Activated T-cell treated with anti-CD3 and anti-CD28 coated beads, Interleukin-2, amount 50 U/mL, for 4 hours (primary cell): ENCODE results near the gene IL34. TPM values are rescaled to one million over a fixed set of nuclear protein-coding genes. Genes with fewer than 3 reads are reported as not detected.

ENCODE experiments used
- ATAC-seq, 2 donors: fragments of 200-7000 bp; cut with Tn5 transposase; one replicate each; pipeline ENCODE4 v1.10.0; 2021
- DNase-seq: peaks from one replicate; pipeline ENCODE4 v3.0.0-alpha.2; 2020
- H3K27me3 Mint-ChIP-seq: one replicate; pipeline ENCODE4 v1.8.0; 2021; ENCODE audit warnings: low read depth, mixed read lengths
- H3K36me3 Mint-ChIP-seq: one replicate; pipeline ENCODE4 v1.8.0; 2022; ENCODE audit warnings: mixed read lengths; ENCODE audit not compliant: insufficient read depth
- H3K4me1 Mint-ChIP-seq: one replicate; pipeline ENCODE4 v1.8.0; 2021; ENCODE audit warnings: low read depth, mixed read lengths
- H3K4me3 Mint-ChIP-seq: one replicate; pipeline ENCODE4 v1.8.0; 2021; ENCODE audit warnings: mild to moderate bottlenecking, moderate library complexity, mixed read lengths
- H3K9me3 Mint-ChIP-seq: one replicate; pipeline ENCODE4 v1.8.0; 2021; ENCODE audit warnings: mixed read lengths
- total RNA-seq, 3 donors: library from RNA; stranded (reverse); gene quantifications; one replicate each; pipeline ENCODE4 v1.2.1, GENCODE V29; 2021

IL34 gene
- under 1 TPM; 0.13 to 0.24 (median 0.13) TPM for total RNA-seq

- Mint-ChIP-seq H3K4me3 (no peak within 1 kb of the TSS), H3K9me3 (no peaks in the 10 kb centered on the region), H3K27me3 (no peaks in the 10 kb centered on the region), H3K4me1 (no peaks in the 10 kb centered on the region), H3K36me3 (no peaks in the 10 kb centered on the region)
- ATAC-seq (no peak), DNase-seq (no peak)
Observed at GRCh38 chr16:70646260-70647241, at the start of gene IL34. Gene IL34, plus strand, starts transcription at chr16:70646559. Its CDS starts 389 bp downstream, at chr16:70646948.

GRCh38 chr16:70597135-70597835 lies 49.1 kb upstream of the IL34 start:
- Mint-ChIP-seq H3K4me1 (no peaks in the 10 kb centered on the region), H3K36me3 (no peaks in the 10 kb centered on the region), H3K27me3 (no peaks in the 10 kb centered on the region), H3K9me3 (no peaks in the 10 kb centered on the region), H3K4me3 (no peak overlapping the region)
- DNase-seq (no peak), ATAC-seq (no peak)

GRCh38 chr16:70598937-70599503 lies 47.3 kb upstream of the IL34 start:
- Mint-ChIP-seq H3K9me3 (no peaks in the 10 kb centered on the region), H3K27me3 (no peaks in the 10 kb centered on the region), H3K4me1 (no peaks in the 10 kb centered on the region), H3K4me3 (no peak overlapping the region), H3K36me3 (no peaks in the 10 kb centered on the region)
- ATAC-seq (no peak), DNase-seq (no peak)

GRCh38 chr16:70600730-70601129 lies 45.6 kb upstream of the IL34 start:
- no peaks in the 10 kb centered on the region for H3K9me3 Mint-ChIP-seq
- H3K36me3 Mint-ChIP-seq = no peaks in the 10 kb centered on the region
- DNase-seq (no peak), ATAC-seq (no peak)
- H3K27me3 Mint-ChIP-seq = no peaks in the 10 kb centered on the region
- no peak overlapping the region for H3K4me3 Mint-ChIP-seq
- no peaks in the 10 kb centered on the region for H3K4me1 Mint-ChIP-seq

GRCh38 chr16:70601576-70602575 lies 44.5 kb upstream of the IL34 start:
- Mint-ChIP-seq H3K27me3 (no peaks in the 10 kb centered on the region), H3K36me3 (no peaks in the 10 kb centered on the region), H3K4me1 (no peaks in the 10 kb centered on the region), H3K4me3 (no peak overlapping the region), H3K9me3 (no peaks in the 10 kb centered on the region)
- DNase-seq (no peak), ATAC-seq (no peak)

GRCh38 chr16:70602831-70603230 lies 43.5 kb upstream of the IL34 start:
- no peak for ATAC-seq
- Mint-ChIP-seq H3K9me3 (no peaks in the 10 kb centered on the region), H3K4me3 (no peak overlapping the region), H3K4me1 (no peaks in the 10 kb centered on the region), H3K36me3 (no peaks in the 10 kb centered on the region), H3K27me3 (no peaks in the 10 kb centered on the region)
- no peak for DNase-seq

- Mint-ChIP-seq H3K27me3 (peaks cover 9% of the 10 kb centered on the region), H3K9me3 (no peaks in the 10 kb centered on the region), H3K4me3 (no peak overlapping the region), H3K4me1 (no peaks in the 10 kb centered on the region), H3K36me3 (no peaks in the 10 kb centered on the region)
- no peak for ATAC-seq
- DNase-seq = no peak
Observed at GRCh38 chr16:70604407-70605282, 41.7 kb upstream of the IL34 start.

- no peaks in the 10 kb centered on the region for H3K36me3 Mint-ChIP-seq
- DNase-seq (no peak), ATAC-seq (no peak)
- no peaks in the 10 kb centered on the region for H3K4me1 Mint-ChIP-seq
- peaks cover 10% of the 10 kb centered on the region for H3K27me3 Mint-ChIP-seq
- no peak overlapping the region for H3K4me3 Mint-ChIP-seq
- H3K9me3 Mint-ChIP-seq = no peaks in the 10 kb centered on the region
Observed at GRCh38 chr16:70605283-70605657, 41.1 kb upstream of the IL34 start.

- ATAC-seq (no peak), DNase-seq (no peak)
- no peaks in the 10 kb centered on the region for H3K9me3 Mint-ChIP-seq
- peaks cover 12% of the 10 kb centered on the region for H3K27me3 Mint-ChIP-seq
- no peak overlapping the region for H3K4me3 Mint-ChIP-seq
- H3K4me1 Mint-ChIP-seq = no peaks in the 10 kb centered on the region
- H3K36me3 Mint-ChIP-seq = no peaks in the 10 kb centered on the region
Observed at GRCh38 chr16:70608521-70608920, 37.8 kb upstream of the IL34 start.

- no peak for ATAC-seq
- Mint-ChIP-seq H3K36me3 (no peaks in the 10 kb centered on the region), H3K4me3 (no peak overlapping the region), H3K27me3 (peaks cover 12% of the 10 kb centered on the region), H3K9me3 (no peaks in the 10 kb centered on the region), H3K4me1 (no peaks in the 10 kb centered on the region)
- DNase-seq = no peak
Observed at GRCh38 chr16:70610273-70611223, 35.8 kb upstream of the IL34 start.

GRCh38 chr16:70611224-70611598 lies 35.1 kb upstream of the IL34 start:
- no peaks in the 10 kb centered on the region for H3K9me3 Mint-ChIP-seq
- no peaks in the 10 kb centered on the region for H3K4me1 Mint-ChIP-seq
- peaks cover 12% of the 10 kb centered on the region for H3K27me3 Mint-ChIP-seq
- H3K36me3 Mint-ChIP-seq = no peaks in the 10 kb centered on the region
- no peak overlapping the region for H3K4me3 Mint-ChIP-seq
- ATAC-seq (no peak), DNase-seq (no peak)

GRCh38 chr16:70611785-70612303 lies 34.5 kb upstream of the IL34 start:
- ATAC-seq = no peak
- Mint-ChIP-seq H3K4me3 (no peak overlapping the region), H3K4me1 (no peaks in the 10 kb centered on the region)

More at GRCh38 chr16:70611785-70612303, 34.5 kb upstream of the IL34 start:
- H3K9me3 Mint-ChIP-seq = no peaks in the 10 kb centered on the region
- peaks cover 12% of the 10 kb centered on the region for H3K27me3 Mint-ChIP-seq
- H3K36me3 Mint-ChIP-seq = no peaks in the 10 kb centered on the region
- no peak for DNase-seq
